BLaER1 treated with 17β-estradiol and CSF1 and Interleukin-3, amounts not matched to agents 10 nM and 100 nM (cell line): ENCODE data around the gene PANK4.

Source experiments
- H3K27ac ChIP-seq, 11 experiments: shearing (Covaris generic); formaldehyde crosslinking; 2 replicates each; pipeline ENCODE4 v1.8.1; 2022
- H3K27me3 ChIP-seq, 11 experiments: shearing (Covaris generic); formaldehyde crosslinking; 2 replicates each; pipeline ENCODE4 v1.8.1; 2022
- H3K36me3 ChIP-seq, 11 experiments: shearing (Covaris generic); formaldehyde crosslinking; 2 replicates each; pipeline ENCODE4 v1.8.1; 2022
- H3K4me1 ChIP-seq, 10 experiments: shearing (Covaris generic); formaldehyde crosslinking; 2 replicates each; pipeline ENCODE4 v1.8.1; 2022
- H3K4me2 ChIP-seq, 11 experiments: shearing (Covaris generic); formaldehyde crosslinking; 2 replicates each; pipeline ENCODE4 v1.8.1; 2022
- H3K4me3 ChIP-seq, 10 experiments: shearing (Covaris generic); formaldehyde crosslinking; 2 replicates each; pipeline ENCODE4 v1.8.1; 2022
- H3K9ac ChIP-seq, 11 experiments: shearing (Covaris generic); formaldehyde crosslinking; 2 replicates each; pipeline ENCODE4 v1.8.1; 2022
- H3K9me3 ChIP-seq, 11 experiments: shearing (Covaris generic); formaldehyde crosslinking; replicated peaks in 1 of 11; 2 replicates each; pipeline ENCODE4 v1.8.1; 2022
- H4K20me1 ChIP-seq, 11 experiments: shearing (Covaris generic); formaldehyde crosslinking; 2 replicates each; pipeline ENCODE4 v1.8.1; 2022
- Cebpa-rat ChIP-seq, 11 experiments: shearing (Covaris generic); IDR thresholded peaks; 2 replicates each; pipeline ENCODE4 v1.8.1; 2022

Gene PANK4

DNA sequence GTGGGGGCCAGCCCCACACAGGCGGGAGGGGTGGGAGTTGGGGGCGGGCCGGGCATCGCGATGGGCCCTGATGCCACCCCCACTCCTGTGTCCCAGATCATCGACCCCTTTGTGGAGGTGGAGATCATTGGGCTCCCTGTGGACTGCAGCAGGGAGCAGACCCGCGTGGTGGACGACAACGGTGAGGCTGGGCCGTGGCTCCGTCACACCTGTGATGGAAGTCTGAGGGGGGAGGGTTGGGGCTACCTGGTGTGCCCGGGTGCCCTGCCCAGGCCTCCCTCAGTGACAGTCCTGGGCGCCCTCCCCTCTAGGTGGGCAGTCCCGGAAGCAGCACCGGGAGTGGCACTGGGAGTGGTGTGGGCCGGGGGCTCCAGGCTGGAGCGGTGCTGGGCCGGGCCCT, 27.7 kb downstream of the PANK4 start:
- TF ChIP-seq Cebpa-rat (IDR thresholded peaks at IDR 0.05): no peak
- peaks cover 43 to 89% (median 84%) of the 10 kb centered on the region in 10 experiments for H3K4me1 ChIP-seq

DNA sequence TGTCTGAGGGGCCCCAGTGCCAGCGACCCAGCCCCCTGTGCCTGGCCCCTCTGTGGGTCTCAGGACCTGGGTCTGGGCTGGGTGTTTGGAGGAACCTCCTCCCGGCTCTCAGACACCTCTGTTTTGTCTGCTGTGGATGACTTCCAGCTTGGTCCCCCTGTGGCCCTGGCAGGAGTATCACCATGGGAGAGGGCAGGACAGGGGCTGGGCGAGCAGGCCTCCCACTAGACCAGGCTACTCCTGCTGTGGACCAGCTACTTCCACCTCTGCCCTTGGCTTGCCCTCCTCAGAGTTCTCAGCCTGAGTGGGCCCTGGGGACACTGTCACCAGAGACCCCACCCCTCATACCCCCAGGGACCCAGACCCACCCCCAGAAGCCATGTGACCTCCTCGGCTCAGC, 28.5 kb downstream of the PANK4 start:
- peaks cover 43 to 97% (median 92%) of the 10 kb centered on the region in 10 experiments for H3K4me1 ChIP-seq
- no peak for TF ChIP-seq Cebpa-rat (IDR thresholded peaks at IDR 0.05)
- H4K20me1 ChIP-seq: peaks cover 0 to 71% (median 38%) of the 10 kb centered on the region in 11 experiments; a peak in 14 of 22 replicates
- no peak overlapping the region for H3K27ac ChIP-seq
- H3K27me3 ChIP-seq: peaks cover 0 to 54% (median 8%) of the 10 kb centered on the region in 11 experiments; a peak in 12 of 22 replicates
- H3K4me3 ChIP-seq: no peak overlapping the region
- no peaks in the 10 kb centered on the region for H3K36me3 ChIP-seq
- peak overlapping the region in 1 of 11 experiments; percentile 11; a peak in 1 of 22 replicates for H3K9ac ChIP-seq
- H3K4me2 ChIP-seq: peak overlapping the region in 8 of 11 experiments; percentile 78 to 96 (median 89); a peak in 16 of 22 replicates
- no peaks in the 10 kb centered on the region for H3K9me3 ChIP-seq

More for the DNA sequence above, 27.7 kb downstream of the PANK4 start:
- H3K4me3 ChIP-seq: no peak overlapping the region
- H3K36me3 ChIP-seq: no peaks in the 10 kb centered on the region
- peaks cover 0 to 46% (median 8%) of the 10 kb centered on the region in 11 experiments; a peak in 12 of 22 replicates for H3K27me3 ChIP-seq
- no peak overlapping the region for H3K27ac ChIP-seq
- no peak overlapping the region for H3K9ac ChIP-seq
- no peaks in the 10 kb centered on the region for H3K9me3 ChIP-seq
- peak overlapping the region in 9 of 11 experiments; percentile 82 to 96 (median 87); a peak in 18 of 22 replicates for H3K4me2 ChIP-seq
- peaks cover 0 to 71% (median 31%) of the 10 kb centered on the region in 11 experiments; a peak in 13 of 22 replicates for H4K20me1 ChIP-seq

DNA sequence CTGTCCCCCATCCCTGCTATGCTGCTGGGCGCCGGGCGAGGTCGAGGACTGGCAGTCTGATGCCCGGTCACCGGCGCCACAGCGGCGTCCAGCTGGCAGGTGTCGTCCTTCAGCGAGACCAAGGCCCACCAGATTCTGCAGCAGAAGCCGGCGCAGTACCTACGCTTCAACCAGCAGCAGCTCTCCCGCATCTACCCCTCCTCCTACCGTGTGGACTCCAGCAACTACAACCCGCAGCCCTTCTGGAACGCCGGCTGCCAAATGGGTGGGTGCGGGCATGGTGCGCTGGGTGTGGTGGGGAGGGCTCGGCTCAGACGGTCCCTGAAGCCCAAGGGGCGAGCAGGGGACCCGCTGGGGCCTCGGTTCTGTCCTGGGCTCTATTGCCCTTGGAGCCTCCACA, 29.6 kb downstream of the PANK4 start:
- Histone ChIP-seq H4K20me1 (peaks cover 0 to 71% (median 35%) of the 10 kb centered on the region in 11 experiments; a peak in 14 of 22 replicates), H3K27me3 (peaks cover 0 to 62% (median 8%) of the 10 kb centered on the region in 11 experiments; a peak in 12 of 22 replicates), H3K4me3 (peak overlapping the region in 1 of 10 experiments; percentile 1; a peak in 1 of 20 replicates), H3K27ac (peak overlapping the region in 5 of 11 experiments; percentile 22 to 67 (median 25); a peak in 7 of 22 replicates), H3K36me3 (no peaks in the 10 kb centered on the region), H3K9me3 (no peaks in the 10 kb centered on the region), H3K4me1 (peaks cover 38 to 97% (median 94%) of the 10 kb centered on the region in 10 experiments), H3K9ac (peak overlapping the region in 4 of 11 experiments; percentile 12 to 65 (median 48); a peak in 6 of 22 replicates), H3K4me2 (peak overlapping the region in 10 of 11 experiments; percentile 33 to 96 (median 86); a peak in 21 of 22 replicates)
- TF ChIP-seq Cebpa-rat (IDR thresholded peaks at IDR 0.05): no peak

DNA sequence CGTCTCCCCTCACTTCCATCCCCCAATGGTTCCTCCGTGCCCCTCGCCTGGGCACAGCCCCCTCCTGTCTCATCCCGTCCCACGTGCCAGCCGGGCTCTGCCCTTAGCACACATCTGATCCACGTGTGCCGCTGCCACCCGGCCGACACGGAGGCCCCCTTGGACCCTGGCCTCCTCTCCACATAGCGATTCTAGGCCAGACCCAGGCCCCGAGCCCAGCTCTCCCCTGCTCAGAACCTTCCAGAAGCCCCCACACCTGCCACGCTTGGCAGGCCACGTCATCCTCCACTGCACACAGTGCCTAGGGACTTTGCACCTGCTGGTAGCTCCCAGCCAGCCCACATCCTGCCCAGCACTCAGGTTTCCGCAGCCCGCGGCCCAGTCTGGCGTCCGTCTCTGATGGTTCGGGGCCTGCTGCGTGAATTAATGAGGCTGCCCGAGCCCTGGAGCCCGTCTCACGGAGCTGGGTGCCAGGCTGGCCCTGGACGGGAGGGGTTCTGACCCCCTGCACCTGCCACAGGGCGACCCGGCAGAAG, 30.2 kb downstream of the PANK4 start:
- H3K4me3 ChIP-seq: peak overlapping the region in 1 of 10 experiments; percentile 1; a peak in 1 of 20 replicates
- H3K9me3 ChIP-seq: no peaks in the 10 kb centered on the region
- peak overlapping the region in 5 of 11 experiments; percentile 12 to 65 (median 35); a peak in 6 of 22 replicates for H3K9ac ChIP-seq
- no peak for TF ChIP-seq Cebpa-rat (IDR thresholded peaks at IDR 0.05)
- H3K4me1 ChIP-seq: peaks cover 32 to 91% (median 88%) of the 10 kb centered on the region in 10 experiments
- peaks cover 0 to 62% (median 8%) of the 10 kb centered on the region in 11 experiments; a peak in 12 of 22 replicates for H3K27me3 ChIP-seq
- peak overlapping the region in 10 of 11 experiments; percentile 33 to 96 (median 86); a peak in 21 of 22 replicates for H3K4me2 ChIP-seq
- H3K27ac ChIP-seq: peak overlapping the region in 5 of 11 experiments; percentile 22 to 67 (median 25); a peak in 8 of 22 replicates
- peaks cover 0 to 73% (median 35%) of the 10 kb centered on the region in 11 experiments; a peak in 14 of 22 replicates for H4K20me1 ChIP-seq
- no peaks in the 10 kb centered on the region for H3K36me3 ChIP-seq

DNA sequence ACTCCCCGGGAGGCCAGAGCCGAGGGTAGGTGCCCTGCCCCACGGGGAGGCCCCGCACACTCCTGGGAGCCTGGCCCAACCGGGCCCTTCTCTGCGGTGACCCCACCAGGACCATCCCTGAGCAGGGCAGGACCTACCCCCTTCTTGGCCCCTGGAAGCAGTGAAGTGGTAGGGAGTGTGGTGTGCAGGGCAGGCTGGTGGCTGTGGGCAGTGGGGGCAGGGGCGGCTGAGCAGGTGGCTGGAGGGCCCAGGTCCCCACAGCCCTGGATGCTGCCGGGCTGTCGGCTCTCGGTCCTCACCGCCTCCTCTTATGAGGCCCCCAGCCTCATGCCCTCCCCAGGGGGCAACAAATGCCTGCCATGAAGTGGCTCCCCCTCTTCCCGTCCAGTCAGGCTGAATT, 30.9 kb downstream of the PANK4 start:
- Histone ChIP-seq H3K4me1 (peaks cover 28 to 86% (median 83%) of the 10 kb centered on the region in 10 experiments), H3K27ac (peak overlapping the region in 4 of 11 experiments; percentile 13 to 67 (median 44); a peak in 6 of 22 replicates), H3K4me3 (no peak overlapping the region), H3K36me3 (no peaks in the 10 kb centered on the region), H3K27me3 (peaks cover 0 to 62% (median 8%) of the 10 kb centered on the region in 11 experiments; a peak in 12 of 22 replicates), H3K9ac (peak overlapping the region in 4 of 11 experiments; percentile 35 to 65 (median 58); a peak in 8 of 22 replicates), H4K20me1 (peaks cover 0 to 79% (median 38%) of the 10 kb centered on the region in 11 experiments; a peak in 14 of 22 replicates), H3K4me2 (peak overlapping the region in 9 of 11 experiments; percentile 61 to 96 (median 88); a peak in 18 of 22 replicates), H3K9me3 (no peaks in the 10 kb centered on the region)
- no peak for TF ChIP-seq Cebpa-rat (IDR thresholded peaks at IDR 0.05)

DNA sequence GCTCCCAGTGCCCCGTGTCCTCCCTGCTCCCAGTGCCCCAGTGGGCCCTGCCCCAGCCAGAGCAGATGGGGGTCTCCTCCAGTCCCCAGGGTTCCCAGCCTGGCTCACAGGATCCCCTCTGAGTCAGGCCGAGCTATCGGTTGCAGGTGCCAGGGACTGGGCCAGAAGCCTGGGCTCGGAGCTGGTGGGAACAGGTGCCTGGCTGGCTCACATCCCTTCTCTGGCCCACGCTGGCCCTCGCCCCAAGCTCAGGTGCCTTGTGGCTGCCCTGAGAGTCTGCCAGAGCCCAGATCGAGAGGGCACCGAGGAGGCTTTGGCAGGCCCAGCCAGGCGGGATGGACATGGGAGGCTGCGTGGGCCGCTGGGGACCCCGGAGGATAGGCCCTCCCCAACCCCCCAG, 31.4 kb downstream of the PANK4 start:
- Histone ChIP-seq H3K36me3 (no peaks in the 10 kb centered on the region), H3K4me1 (peaks cover 23 to 81% (median 78%) of the 10 kb centered on the region in 10 experiments), H3K4me2 (peak overlapping the region in 9 of 11 experiments; percentile 61 to 96 (median 88); a peak in 17 of 22 replicates), H3K27ac (peak overlapping the region in 4 of 11 experiments; percentile 13 to 67 (median 44); a peak in 2 of 22 replicates), H3K9me3 (no peaks in the 10 kb centered on the region), H3K27me3 (peaks cover 0 to 62% (median 8%) of the 10 kb centered on the region in 11 experiments; a peak in 12 of 22 replicates), H3K4me3 (no peak overlapping the region; a peak in 1 of 20 replicates), H4K20me1 (peaks cover 0 to 81% (median 38%) of the 10 kb centered on the region in 11 experiments; a peak in 14 of 22 replicates), H3K9ac (peak overlapping the region in 4 of 11 experiments; percentile 35 to 65 (median 58); a peak in 7 of 22 replicates)
- TF ChIP-seq Cebpa-rat (IDR thresholded peaks at IDR 0.05): no peak

DNA sequence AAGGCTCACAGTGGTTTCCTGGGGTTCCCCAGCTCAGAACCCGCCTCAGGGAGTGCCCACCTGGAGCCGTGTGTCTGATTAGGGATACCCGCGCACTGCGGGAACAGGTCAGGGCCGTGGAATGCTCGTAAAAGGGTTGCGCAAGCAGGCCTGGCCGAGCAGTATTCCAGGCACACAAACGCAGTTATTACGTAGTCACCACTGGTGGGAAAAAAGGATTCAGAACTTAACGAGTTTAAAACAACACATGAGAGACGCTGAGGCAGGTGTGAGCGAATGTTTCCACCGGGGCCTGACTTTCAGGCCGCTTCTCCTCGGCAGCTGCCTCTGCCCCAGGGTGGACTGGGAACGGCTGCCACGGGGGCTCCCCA, 32.1 kb downstream of the PANK4 start:
- peaks cover 0 to 81% (median 38%) of the 10 kb centered on the region in 11 experiments; a peak in 14 of 22 replicates for H4K20me1 ChIP-seq
- no peak overlapping the region for H3K4me3 ChIP-seq
- peak in 7 of 11 experiments; percentile 13 to 77 (median 56); a peak in 7 of 22 replicates for TF ChIP-seq Cebpa-rat (IDR thresholded peaks at IDR 0.05)
- no peak overlapping the region for H3K9ac ChIP-seq
- peaks cover 0 to 3% (median under 1%) of the 10 kb centered on the region in 11 experiments; a peak in 14 of 22 replicates for H3K9me3 ChIP-seq
- H3K4me1 ChIP-seq: peaks cover 17 to 74% (median 71%) of the 10 kb centered on the region in 10 experiments
- H3K36me3 ChIP-seq: no peaks in the 10 kb centered on the region
- H3K27ac ChIP-seq: no peak overlapping the region
- peak overlapping the region in 9 of 11 experiments; percentile 61 to 96 (median 88); a peak in 19 of 22 replicates for H3K4me2 ChIP-seq
- peaks cover 0 to 62% (median 8%) of the 10 kb centered on the region in 11 experiments; a peak in 12 of 22 replicates for H3K27me3 ChIP-seq

DNA sequence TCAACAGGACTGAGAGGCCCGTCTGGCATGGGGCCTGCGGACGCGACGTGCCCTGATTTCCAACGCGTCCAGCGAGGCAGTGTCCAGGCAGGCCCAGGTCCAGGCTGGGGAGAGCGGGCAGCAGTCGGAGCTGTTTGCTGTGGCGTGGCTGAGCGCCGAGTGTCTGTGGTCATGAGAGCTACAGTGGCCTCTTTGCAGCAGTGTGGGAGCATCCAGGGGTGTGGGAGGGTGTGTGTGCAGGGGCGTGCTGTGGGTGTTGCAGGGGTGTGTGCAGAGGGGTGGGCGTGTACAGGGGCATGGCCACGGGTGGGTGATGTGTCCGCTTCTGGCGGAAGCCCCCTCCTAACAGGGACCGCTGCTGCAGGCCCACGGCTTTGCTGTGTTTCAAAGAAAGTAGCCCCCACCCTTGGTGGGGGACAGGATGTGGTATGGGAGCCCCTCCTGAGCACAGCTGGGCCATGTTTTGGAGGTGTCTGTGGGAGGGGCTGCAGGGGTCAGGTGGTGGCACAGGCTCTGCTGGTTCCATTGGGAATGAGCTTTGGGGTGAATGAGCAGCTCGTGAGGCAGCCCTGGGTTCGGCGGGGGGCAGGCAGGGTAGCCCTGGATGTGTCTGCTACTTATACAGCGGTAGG, 32.6 kb downstream of the PANK4 start:
- peak overlapping the region in 9 of 11 experiments; percentile 61 to 96 (median 88); a peak in 19 of 22 replicates for H3K4me2 ChIP-seq

More for the DNA sequence above, 32.6 kb downstream of the PANK4 start:
- H3K4me1 ChIP-seq: peaks cover 13 to 69% (median 66%) of the 10 kb centered on the region in 10 experiments
- no peak overlapping the region for H3K27ac ChIP-seq
- H3K4me3 ChIP-seq: no peak overlapping the region
- TF ChIP-seq Cebpa-rat (IDR thresholded peaks at IDR 0.05): no peak
- H3K9me3 ChIP-seq: peaks cover 2 to 8% (median 6%) of the 10 kb centered on the region in 11 experiments; a peak in 19 of 22 replicates
- H3K9ac ChIP-seq: no peak overlapping the region
- H4K20me1 ChIP-seq: peaks cover 0 to 77% (median 38%) of the 10 kb centered on the region in 11 experiments; a peak in 14 of 22 replicates
- H3K36me3 ChIP-seq: no peaks in the 10 kb centered on the region
- peaks cover 0 to 62% (median 8%) of the 10 kb centered on the region in 11 experiments; a peak in 12 of 22 replicates for H3K27me3 ChIP-seq
